OCI-LY3 (cell line): Measurements from ENCODE around the gene AQP2.

ENCODE experiments used
- EZH2phosphoT487 ChIP-seq: fragments of 200-600 bp; shearing (Covaris generic); IDR thresholded peaks from 2 replicates; pipeline ENCODE4 v1.6.1; 2018; ENCODE audit warnings: antibody characterized with exemption, mixed run types, low read depth
- TF ChIP-seq, protein P1 (sequence below): fragments of 200-600, 300-600 bp; sonication (generic); IDR thresholded peaks from 2 replicates; pipeline ENCODE4 v1.5.1; 2014; ENCODE audit warnings: antibody characterized with exemption, low read length, low read depth

DNA sequence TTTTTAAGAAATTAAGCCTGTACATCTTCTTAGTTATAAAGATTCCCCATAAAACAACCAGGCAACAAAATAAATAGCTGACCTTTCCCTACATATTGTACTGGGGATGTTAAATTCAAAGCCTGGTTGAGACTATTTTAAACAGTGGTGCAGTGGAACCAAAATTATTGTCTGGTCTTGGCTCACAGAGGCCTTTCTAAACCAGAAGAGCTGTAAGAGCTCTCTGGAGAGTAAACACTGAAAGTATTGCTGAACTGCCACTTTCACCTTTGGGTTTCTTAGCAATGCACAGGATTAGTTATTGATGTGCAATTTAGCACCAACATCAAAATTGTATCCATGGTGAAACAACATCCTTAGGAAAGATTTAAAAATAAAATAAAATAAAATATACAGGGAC lies 54.2 kb downstream of the AQP2 start:
- TF ChIP-seq, protein P1, sequence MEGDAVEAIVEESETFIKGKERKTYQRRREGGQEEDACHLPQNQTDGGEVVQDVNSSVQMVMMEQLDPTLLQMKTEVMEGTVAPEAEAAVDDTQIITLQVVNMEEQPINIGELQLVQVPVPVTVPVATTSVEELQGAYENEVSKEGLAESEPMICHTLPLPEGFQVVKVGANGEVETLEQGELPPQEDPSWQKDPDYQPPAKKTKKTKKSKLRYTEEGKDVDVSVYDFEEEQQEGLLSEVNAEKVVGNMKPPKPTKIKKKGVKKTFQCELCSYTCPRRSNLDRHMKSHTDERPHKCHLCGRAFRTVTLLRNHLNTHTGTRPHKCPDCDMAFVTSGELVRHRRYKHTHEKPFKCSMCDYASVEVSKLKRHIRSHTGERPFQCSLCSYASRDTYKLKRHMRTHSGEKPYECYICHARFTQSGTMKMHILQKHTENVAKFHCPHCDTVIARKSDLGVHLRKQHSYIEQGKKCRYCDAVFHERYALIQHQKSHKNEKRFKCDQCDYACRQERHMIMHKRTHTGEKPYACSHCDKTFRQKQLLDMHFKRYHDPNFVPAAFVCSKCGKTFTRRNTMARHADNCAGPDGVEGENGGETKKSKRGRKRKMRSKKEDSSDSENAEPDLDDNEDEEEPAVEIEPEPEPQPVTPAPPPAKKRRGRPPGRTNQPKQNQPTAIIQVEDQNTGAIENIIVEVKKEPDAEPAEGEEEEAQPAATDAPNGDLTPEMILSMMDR: no peak
- TF ChIP-seq EZH2phosphoT487: no peak
